Measurements from ENCODE around the gene MOG. TPM values are rescaled to one million over a fixed set of nuclear protein-coding genes. Genes with fewer than 3 reads are reported as not detected.
"Not testable (repeated sequence)": the region's sequence is repeated elsewhere in the genome, so short reads cannot be mapped to it uniquely, and the experiment has no call there.

MOG gene
- total RNA-seq, 4 donors from 2014 or later = not detected

DNA sequence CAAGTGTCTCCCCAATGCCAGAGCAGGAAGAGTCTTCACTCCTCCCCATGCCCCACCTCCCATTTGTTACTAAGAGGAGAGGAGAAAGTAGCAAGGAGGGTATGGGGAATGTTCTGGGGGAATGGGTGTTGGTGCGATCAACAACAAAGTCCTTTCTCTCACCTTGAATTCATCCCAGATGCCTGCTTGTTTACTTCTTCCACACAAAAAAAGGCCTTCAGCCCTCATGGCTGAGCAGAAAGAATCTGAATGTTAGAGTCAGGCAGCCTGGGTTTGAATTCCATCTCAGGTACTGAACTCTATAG, 9.9 kb downstream of the MOG start:
- ATAC-seq (ENCODE audit: low FRiP score) (no peak), DNase-seq (ENCODE audit: low spot score) (no peak)
- TF ChIP-seq, protein P1, sequence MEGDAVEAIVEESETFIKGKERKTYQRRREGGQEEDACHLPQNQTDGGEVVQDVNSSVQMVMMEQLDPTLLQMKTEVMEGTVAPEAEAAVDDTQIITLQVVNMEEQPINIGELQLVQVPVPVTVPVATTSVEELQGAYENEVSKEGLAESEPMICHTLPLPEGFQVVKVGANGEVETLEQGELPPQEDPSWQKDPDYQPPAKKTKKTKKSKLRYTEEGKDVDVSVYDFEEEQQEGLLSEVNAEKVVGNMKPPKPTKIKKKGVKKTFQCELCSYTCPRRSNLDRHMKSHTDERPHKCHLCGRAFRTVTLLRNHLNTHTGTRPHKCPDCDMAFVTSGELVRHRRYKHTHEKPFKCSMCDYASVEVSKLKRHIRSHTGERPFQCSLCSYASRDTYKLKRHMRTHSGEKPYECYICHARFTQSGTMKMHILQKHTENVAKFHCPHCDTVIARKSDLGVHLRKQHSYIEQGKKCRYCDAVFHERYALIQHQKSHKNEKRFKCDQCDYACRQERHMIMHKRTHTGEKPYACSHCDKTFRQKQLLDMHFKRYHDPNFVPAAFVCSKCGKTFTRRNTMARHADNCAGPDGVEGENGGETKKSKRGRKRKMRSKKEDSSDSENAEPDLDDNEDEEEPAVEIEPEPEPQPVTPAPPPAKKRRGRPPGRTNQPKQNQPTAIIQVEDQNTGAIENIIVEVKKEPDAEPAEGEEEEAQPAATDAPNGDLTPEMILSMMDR (IDR thresholded peaks at IDR 0.05) = no peak

- TF ChIP-seq, protein P1 (IDR thresholded peaks at IDR 0.05) = no peak
- ATAC-seq (ENCODE audit: low FRiP score) (no peak), DNase-seq (ENCODE audit: low spot score) (no peak)
These were observed 10.3 kb downstream of the MOG start for GRCh38 chr6:29667158-29667557.

GRCh38 chr6:29671026-29671425, 14.1 kb downstream of the MOG start:
- no peak for ATAC-seq (ENCODE audit: low FRiP score)
- DNase-seq (ENCODE audit: low spot score) = no peak
- TF ChIP-seq, protein P1 (IDR thresholded peaks at IDR 0.05) = no peak

DNA sequence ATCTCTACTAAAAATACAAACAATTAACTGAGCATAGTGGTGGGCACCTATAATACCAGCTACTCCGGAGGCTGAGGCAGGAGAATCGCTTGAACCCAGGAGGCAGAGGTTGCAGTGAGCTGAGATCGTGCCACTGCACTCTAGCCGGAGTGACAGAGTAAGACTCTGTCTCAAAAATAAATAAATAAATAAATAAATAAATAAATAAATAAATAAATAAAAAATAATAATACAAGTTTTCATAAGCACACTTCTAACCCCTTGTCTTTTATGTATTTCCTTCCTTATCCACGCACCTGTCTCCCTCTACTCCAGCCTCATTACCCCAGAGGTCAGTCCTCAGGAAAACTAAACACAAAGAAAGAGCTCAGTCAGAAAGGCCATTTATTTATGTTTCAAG, 15.2 kb downstream of the MOG start:
- not testable (repeated sequence) for ATAC-seq (ENCODE audit: low FRiP score); DNase-seq (ENCODE audit: low spot score)

GRCh38 chr6:29673161-29673560, 16.3 kb downstream of the MOG start:
- ATAC-seq (ENCODE audit: low FRiP score) (no peak), DNase-seq (ENCODE audit: low spot score) (no peak)
- TF ChIP-seq, protein P1 (IDR thresholded peaks at IDR 0.05) = no peak

DNA sequence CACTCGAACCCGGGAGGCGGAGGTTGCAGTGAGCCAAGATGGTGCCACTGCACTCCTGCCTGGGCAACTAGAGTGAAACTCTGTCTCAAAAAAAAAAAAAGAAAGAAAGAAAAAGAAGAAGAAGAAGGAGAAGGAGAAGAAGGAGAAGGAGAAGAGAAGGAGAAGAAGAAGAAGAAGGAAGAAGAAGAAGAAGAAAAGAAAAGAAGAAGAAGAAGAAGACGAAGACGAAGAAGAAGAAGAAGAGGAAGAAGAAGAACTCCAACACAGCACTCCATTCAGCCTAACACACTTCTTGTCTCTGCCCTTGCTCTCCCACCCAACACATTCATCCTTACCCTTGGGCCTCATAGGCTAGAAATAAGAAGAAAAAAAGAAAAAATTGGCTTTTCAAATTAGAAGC, 17.1 kb downstream of the MOG start:
- ATAC-seq (ENCODE audit: low FRiP score) (no peak), DNase-seq (ENCODE audit: low spot score) (no peak)
- TF ChIP-seq, protein P1 (IDR thresholded peaks at IDR 0.05) = no peak

DNA sequence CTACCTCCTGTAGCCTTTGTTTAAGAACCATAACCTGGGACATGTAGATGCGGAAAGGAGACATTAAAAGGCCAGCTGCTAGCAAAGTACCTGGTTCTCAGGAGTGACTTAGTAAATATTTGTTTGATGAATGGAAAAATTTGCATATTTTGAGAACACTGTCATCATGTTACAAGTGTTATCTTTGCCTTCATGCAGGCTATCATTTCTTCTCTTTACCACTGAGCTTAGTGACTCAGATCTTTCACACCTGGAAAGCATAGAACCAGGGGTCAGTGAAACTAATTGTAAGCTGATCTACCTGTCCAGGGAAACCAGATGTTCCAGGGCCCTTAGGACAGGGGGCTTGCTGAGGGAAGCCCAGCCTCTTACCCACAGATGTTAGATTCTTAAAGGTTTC, 18.7 kb downstream of the MOG start:
- DNase-seq (ENCODE audit: low spot score) (no peak), ATAC-seq (ENCODE audit: low FRiP score) (no peak)
- TF ChIP-seq, protein P1 (IDR thresholded peaks at IDR 0.05) = no peak

DNA sequence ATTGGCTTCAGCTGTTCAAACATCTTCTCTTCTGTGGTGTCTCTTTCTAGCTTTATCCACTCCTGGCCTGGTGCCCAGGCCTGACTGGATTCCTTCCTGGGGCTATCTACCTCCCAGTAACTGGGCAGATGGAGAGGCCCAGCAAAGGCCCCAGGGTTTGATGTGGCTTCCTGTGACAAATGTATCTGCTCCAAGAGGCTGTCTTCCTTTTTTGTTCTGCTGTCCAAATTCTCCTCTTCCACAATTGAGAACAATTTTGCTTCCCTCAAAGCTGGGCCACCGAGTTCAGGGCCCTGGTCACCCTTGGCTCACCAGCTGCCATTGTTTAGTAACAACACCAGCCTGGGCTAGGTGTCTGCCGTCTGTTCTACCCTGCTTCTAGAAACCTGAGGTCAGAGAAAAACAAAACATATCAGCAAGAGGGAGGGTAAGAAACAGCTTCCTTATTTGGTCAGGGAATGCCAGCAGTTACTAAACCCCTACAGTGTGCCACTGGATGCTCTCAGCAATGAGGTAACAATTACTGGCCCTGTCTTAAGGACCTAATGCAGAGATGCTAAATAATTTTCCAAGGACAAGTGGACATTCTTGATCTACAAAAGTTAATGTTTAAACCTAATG, 20.2 kb downstream of the MOG start:
- ATAC-seq (ENCODE audit: low FRiP score) = no peak
- TF ChIP-seq, protein P1 (IDR thresholded peaks at IDR 0.05) = no peak

More for the DNA sequence above, 20.2 kb downstream of the MOG start:
- DNase-seq (ENCODE audit: low spot score) = no peak

All from omental fat pad (tissue), 4 donors.